DOHH2 (cell line): Measurements from ENCODE around the gene UGT8.

Experiments
- CTCF ChIP-seq: fragments of 200-600 bp; sonication (generic); IDR thresholded peaks from one replicate; pipeline ENCODE4 v1.5.1; 2014; ENCODE audit warnings: antibody characterized with exemption, mild to moderate bottlenecking, low read depth, low read length; ENCODE audit not compliant: poor library complexity, severe bottlenecking
- EZH2phosphoT487 ChIP-seq: fragments of 200-600 bp; sonication (generic); IDR thresholded peaks from 2 replicates; pipeline ENCODE4 v1.6.1; 2017; ENCODE audit warnings: borderline replicate concordance, mild to moderate bottlenecking, antibody characterized with exemption, low read length, moderate library complexity, mixed read lengths

- TF ChIP-seq CTCF: no peak
- no peak for TF ChIP-seq EZH2phosphoT487
Observed at GRCh38 chr4:114658179-114658578, 59.6 kb downstream of the UGT8 start.
